Measurements from ENCODE around the gene UNC5B.

Gene UNC5B

DNA sequence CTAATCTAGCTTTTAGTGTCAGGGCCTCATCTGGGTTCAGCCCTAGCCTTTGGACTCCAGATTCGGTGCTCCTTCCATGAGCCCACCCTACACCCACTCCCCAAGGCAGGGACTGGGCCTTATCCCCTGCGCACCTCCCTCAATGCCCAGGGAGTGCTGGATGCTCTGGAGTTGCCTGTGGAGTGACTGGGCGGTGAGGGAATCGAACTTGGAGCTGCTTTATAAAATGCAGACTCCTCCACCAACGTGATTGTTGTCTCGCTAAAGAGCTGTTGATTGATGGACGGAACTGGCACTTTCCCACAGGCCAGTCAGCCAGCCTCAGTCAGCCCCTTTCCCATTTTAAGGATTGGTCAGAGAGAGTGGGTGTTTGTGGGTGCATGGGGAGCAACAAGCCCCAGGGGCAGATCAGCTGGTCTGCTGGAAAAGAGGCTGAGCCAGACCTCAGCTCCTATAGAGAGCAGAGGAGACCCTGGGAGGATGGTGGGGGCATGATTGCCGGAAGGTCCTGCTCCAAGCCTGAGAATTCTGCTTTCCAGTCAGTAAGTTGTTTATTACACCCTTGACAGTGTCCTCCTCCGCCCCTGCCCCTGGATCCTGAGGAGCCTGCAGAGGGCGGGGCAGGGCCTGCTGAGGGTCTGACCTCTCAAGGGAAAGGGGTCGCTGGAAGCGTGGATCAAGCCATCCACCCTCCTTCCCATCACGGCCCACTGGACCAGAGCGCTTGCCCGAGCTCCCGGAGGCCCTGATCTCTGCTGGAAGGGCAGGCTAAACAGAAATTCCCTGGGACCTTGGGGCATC lies 16.7 kb downstream of the UNC5B start:
- TF ChIP-seq, protein P1, sequence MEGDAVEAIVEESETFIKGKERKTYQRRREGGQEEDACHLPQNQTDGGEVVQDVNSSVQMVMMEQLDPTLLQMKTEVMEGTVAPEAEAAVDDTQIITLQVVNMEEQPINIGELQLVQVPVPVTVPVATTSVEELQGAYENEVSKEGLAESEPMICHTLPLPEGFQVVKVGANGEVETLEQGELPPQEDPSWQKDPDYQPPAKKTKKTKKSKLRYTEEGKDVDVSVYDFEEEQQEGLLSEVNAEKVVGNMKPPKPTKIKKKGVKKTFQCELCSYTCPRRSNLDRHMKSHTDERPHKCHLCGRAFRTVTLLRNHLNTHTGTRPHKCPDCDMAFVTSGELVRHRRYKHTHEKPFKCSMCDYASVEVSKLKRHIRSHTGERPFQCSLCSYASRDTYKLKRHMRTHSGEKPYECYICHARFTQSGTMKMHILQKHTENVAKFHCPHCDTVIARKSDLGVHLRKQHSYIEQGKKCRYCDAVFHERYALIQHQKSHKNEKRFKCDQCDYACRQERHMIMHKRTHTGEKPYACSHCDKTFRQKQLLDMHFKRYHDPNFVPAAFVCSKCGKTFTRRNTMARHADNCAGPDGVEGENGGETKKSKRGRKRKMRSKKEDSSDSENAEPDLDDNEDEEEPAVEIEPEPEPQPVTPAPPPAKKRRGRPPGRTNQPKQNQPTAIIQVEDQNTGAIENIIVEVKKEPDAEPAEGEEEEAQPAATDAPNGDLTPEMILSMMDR (IDR thresholded peaks at IDR 0.05; ENCODE audit: control insufficient read depth, insufficient read depth, low read depth, low read length, missing control alignments): no peak
- H3K4me3 ChIP-seq (ENCODE audit: control insufficient read depth, low read depth, low read length): no peak overlapping the region
- DNase-seq (ENCODE audit: low read depth): no peak

DNA sequence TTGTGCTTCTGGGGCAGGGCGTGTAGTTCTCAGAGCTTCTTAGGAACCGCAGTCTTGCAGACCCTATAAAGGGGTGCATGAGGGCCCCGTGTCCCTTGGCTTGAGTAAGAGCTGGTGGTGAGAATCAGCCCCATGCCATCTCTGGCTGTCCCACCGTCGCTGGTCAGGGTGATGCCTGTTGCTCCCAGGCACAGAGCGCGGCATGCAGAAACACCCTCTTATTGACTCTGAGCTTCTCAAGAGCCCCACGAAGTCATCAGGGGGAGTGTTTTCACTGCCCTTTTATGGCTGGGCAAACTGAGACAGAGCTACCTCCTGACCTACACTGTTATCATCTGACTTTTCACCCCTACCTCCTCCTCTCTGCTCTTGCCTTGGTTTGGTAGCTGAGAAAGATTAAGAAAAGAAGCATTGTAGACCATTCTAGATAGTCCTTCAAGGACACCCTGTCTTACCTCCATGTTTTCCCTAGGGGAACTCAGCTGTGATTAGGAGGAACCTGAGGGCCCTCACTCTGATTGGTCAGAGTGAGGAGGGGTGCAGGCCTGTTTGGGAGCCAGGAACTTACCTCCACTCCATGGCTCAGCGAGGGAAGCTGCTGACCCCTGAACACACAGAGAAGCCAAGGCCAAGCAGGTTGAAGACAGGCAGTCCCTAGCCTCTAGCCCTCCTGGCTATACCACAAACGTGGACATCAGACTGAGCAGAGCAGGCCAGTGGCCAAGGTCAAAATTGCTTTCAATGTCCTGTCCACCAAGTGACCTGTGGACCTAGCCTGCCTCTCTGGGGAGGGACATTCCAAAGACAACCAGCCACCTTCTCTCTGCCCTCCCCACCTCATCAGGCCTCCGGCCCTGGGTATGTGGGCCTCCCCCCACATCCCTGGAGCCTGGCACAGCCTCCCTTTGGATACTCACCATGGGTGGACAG lies 17.6 kb downstream of the UNC5B start:
- no peak for DNase-seq (ENCODE audit: low read depth)

DNA sequence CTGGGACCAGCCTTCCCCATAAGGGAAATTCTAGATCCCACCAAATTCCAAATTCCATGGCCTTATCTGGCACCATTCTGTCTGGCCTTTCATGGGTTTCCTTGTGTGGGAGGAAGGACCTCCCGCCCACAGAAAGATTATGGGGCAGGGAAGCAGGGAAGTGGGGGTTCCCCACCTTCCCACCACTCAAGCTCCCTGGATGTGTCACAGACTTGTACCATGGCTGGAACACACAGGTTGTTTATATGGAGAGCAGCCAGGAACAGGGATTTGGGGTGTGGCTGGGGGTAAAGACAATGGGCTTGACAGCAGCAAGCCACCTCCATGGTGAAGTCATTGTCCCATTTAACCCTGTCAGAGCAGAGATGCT lies 18.3 kb downstream of the UNC5B start:
- no peak for DNase-seq (ENCODE audit: low read depth)
- TF ChIP-seq, protein P1 (IDR thresholded peaks at IDR 0.05; ENCODE audit: control insufficient read depth, insufficient read depth, low read depth, low read length, missing control alignments): no peak
- H3K4me3 ChIP-seq (ENCODE audit: control insufficient read depth, low read depth, low read length): no peak overlapping the region

More for the DNA sequence above, 17.6 kb downstream of the UNC5B start:
- H3K4me3 ChIP-seq (ENCODE audit: control insufficient read depth, low read depth, low read length): no peak overlapping the region
- TF ChIP-seq, protein P1 (IDR thresholded peaks at IDR 0.05; ENCODE audit: control insufficient read depth, insufficient read depth, low read depth, low read length, missing control alignments): no peak

DNA sequence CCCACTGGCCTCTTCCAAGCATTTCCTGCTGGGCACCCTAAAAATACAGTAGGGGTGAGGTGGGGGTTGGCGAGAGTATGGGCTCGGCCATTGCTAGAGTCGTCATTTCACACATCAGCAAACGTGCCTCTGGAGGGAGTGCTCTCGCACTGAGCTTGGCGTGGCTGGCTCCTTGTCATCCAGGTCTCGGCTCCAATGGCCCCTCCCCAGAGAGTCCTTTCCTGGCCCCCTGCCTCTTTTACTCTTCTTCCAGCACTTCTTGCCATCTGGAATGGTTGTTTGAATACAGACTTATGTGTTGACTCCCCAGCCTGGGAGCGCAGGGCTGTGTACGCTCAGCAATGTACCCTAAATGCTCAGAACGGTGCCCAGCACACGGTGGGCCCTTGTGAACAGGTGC lies 18.8 kb downstream of the UNC5B start:
- H3K4me3 ChIP-seq (ENCODE audit: control insufficient read depth, low read depth, low read length): no peak overlapping the region
- DNase-seq (ENCODE audit: low read depth): no peak
- TF ChIP-seq, protein P1 (IDR thresholded peaks at IDR 0.05; ENCODE audit: control insufficient read depth, insufficient read depth, low read depth, low read length, missing control alignments): no peak

DNA sequence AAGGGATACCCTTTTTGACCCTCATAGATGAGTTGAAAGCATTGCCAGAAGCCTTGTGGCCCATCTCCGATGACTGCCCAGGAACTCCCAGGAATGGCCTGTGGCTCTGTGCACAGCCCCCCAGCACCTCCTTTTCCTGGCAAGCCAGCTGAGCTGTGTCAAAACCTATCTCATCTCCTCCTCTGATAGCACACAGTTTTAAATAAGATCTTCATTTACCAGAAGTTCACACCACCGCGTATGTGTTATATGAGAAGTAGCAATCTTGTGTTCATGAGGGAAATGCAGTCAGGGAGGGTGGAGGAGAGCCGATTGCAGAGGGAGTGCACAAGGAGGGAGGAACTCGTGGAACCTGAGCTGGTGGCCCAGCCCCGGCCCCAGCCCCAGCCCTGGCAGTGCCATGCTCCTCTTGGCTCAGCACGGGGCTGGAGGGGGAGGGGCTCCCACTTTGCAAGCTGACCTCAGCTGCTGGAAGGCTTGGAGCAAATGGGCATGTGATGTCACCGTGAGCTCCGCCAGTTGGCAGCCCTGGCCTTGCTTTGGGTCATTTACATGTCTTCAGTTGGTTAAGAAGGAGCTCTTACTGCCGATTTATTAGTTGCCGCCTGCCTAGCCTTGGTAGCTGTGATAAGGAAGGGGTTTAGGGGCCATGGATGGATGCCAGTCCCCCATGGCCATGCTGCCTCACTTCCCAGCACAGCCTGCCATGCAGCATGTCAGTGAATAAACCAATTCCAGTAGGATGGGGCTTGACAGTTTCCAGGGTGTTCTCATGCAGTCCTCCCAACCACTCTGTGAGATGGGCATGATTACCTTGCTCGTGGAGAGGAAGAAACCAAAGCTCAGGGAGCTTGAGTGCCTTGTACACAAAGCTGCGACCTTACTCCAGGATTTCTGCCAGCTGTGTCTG lies 20.0 kb downstream of the UNC5B start:
- DNase-seq (ENCODE audit: low read depth): no peak
- TF ChIP-seq, protein P1 (IDR thresholded peaks at IDR 0.05; ENCODE audit: control insufficient read depth, insufficient read depth, low read depth, low read length, missing control alignments): no peak
- no peak overlapping the region for H3K4me3 ChIP-seq (ENCODE audit: control insufficient read depth, low read depth, low read length)

DNA sequence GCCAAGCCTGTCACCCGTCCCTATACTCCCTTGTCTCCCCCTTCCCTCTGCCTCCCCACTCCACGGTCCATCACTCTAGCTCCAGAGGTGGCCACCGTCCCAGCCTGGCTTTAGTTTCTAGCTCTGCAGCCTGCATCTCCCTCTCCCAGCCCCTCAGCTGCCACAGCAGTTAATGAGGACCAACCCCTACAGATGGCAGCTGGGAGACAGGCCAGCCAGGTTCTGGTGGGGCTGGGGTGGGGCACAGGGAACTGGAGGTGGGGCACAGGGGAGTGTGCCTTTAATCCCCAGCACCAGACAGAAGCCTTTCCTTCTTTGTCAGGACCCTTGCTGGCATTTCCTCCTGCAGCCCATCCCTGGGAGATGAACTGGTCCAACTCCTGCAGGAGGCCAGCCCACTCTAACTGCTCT lies 21.1 kb downstream of the UNC5B start:
- H3K4me3 ChIP-seq (ENCODE audit: control insufficient read depth, low read depth, low read length): no peak overlapping the region
- TF ChIP-seq, protein P1 (IDR thresholded peaks at IDR 0.05; ENCODE audit: control insufficient read depth, insufficient read depth, low read depth, low read length, missing control alignments): no peak
- no peak for DNase-seq (ENCODE audit: low read depth)
